GM12878 (cell line): Measurements from ENCODE around the gene ACTL8. TPM values are rescaled to one million over a fixed set of nuclear protein-coding genes. Genes with fewer than 3 reads are reported as not detected.

Experiments
- ATAC-seq: fragments of 200-7000 bp; cut with Tn5 transposase; 3 replicates; pipeline ENCODE4 v1.9.1; 2020; ENCODE audit warnings: mild to moderate bottlenecking, moderate library complexity
- BruUV-seq: library from RNA; stranded (reverse); fragments of 400-500 nt; replicated peaks from 2 replicates; lab custom pipeline; 2021; lab: Mats Ljungman, UMichigan
- CTCF ChIA-PET: fragments of 300-600 bp; sonication (Branson Sonifier 250); formaldehyde crosslinking; extraction: SDS; loops from one replicate; lab custom pipeline; 2021; ENCODE audit warnings: inconsistent platforms; lab: Yijun Ruan, JAX
- POLR2A ChIA-PET: fragments of 350-600 bp; formaldehyde crosslinking; extraction: SDS; loops from one replicate; lab custom pipeline; 2021; ENCODE audit warnings: inconsistent platforms; lab: Charles Lee
- RAD21 ChIA-PET: fragments of 300-600 bp; sonication (Branson Sonifier 250); formaldehyde crosslinking; loops from one replicate; lab custom pipeline; 2023; ENCODE audit warnings: antibody characterized with exemption; ENCODE audit not compliant: unreplicated experiment; lab: Charles Lee
- SMC1A ChIA-PET: fragments of 300-600 bp; sonication (Branson Sonifier 250); formaldehyde crosslinking; loops from one replicate; lab custom pipeline; 2023; ENCODE audit not compliant: unreplicated experiment, uncharacterized antibody; lab: Charles Lee
- DNase-seq: peaks from one replicate; pipeline ENCODE4 v3.0.0-alpha.2; 2011; ENCODE audit warnings: low read depth, low spot score
- FAIRE-seq: peaks from 3 replicates; lab custom pipeline; 2011; peaks lifted over from hg19 to GRCh38; lab: Jason Lieb, UNC
- H2AFZ ChIP-seq: 2 replicates; pipeline ENCODE4 v1.6.0; 2011; ENCODE audit warnings: low read depth, low read length, control low read depth; ENCODE audit not compliant: control insufficient read depth
- H3K27ac ChIP-seq: 2 replicates; pipeline ENCODE4 v1.5.1; 2011; ENCODE audit warnings: control low read depth; ENCODE audit not compliant: control insufficient read depth, insufficient read depth
- H3K27me3 ChIP-seq, 2 experiments: replicated peaks in 1 of 2; 2 replicates each; pipeline versions ENCODE4 v1.6.0 to v1.6.1; 2011; ENCODE audit warnings: low read length in 1 of 2; ENCODE audit not compliant: control insufficient read depth in 2 of 2, insufficient read depth in 2 of 2
- H3K36me3 ChIP-seq, 2 experiments: 2 replicates each; pipeline ENCODE4 v1.5.1; 2011; ENCODE audit warnings: low read length in 1 of 2; ENCODE audit not compliant: control insufficient read depth in 2 of 2, insufficient read depth in 2 of 2
- H3K4me1 ChIP-seq: 2 replicates; pipeline ENCODE4 v1.6.1; 2011; ENCODE audit warnings: mild to moderate bottlenecking, low read length, moderate library complexity, mixed read lengths; ENCODE audit not compliant: control insufficient read depth, insufficient read depth
- H3K4me2 ChIP-seq: 2 replicates; pipeline ENCODE4 v1.6.0; 2011; ENCODE audit warnings: control low read depth; ENCODE audit not compliant: control insufficient read depth, insufficient read depth
- H3K4me3 ChIP-seq: fragments of 200-600 bp; sonication (generic); 2 replicates; pipeline ENCODE4 v1.5.1; 2016
- H3K79me2 ChIP-seq: 2 replicates; pipeline ENCODE4 v1.6.0; 2011; ENCODE audit warnings: low read length; ENCODE audit not compliant: control insufficient read depth, insufficient read depth
- H3K9ac ChIP-seq: 2 replicates; pipeline ENCODE4 v1.8.0; 2011; ENCODE audit warnings: low read length, control low read depth, mixed read lengths; ENCODE audit not compliant: control insufficient read depth, insufficient read depth
- H3K9me3 ChIP-seq: replicated peaks from 3 replicates; pipeline ENCODE4 v1.5.1; 2011; ENCODE audit warnings: mild to moderate bottlenecking, low read length; ENCODE audit not compliant: control insufficient read depth, insufficient read depth
- H4K20me1 ChIP-seq: 2 replicates; pipeline ENCODE4 v1.6.0; 2011; ENCODE audit not compliant: control insufficient read depth, insufficient read depth
- CBX5 ChIP-seq: sonication (generic); IDR thresholded peaks from 2 replicates; pipeline ENCODE4 v1.6.1; 2016; ENCODE audit warnings: low read depth, moderate library complexity, mild to moderate bottlenecking, inconsistent platforms
- CEBPZ ChIP-seq: fragments of 150-350 bp; IDR thresholded peaks from 2 replicates; pipeline ENCODE4 v1.6.1; 2016; ENCODE audit warnings: low read depth, low read length
- EED ChIP-seq: sonication (generic); IDR thresholded peaks from 2 replicates; pipeline ENCODE4 v1.6.1; 2016; ENCODE audit warnings: antibody characterized with exemption, low read depth
- IKZF1 ChIP-seq: fragments of 450-650 bp; conservative IDR thresholded peaks from 2 replicates; pipeline ENCODE4 v1.6.1; 2017; ENCODE audit warnings: antibody characterized with exemption, mild to moderate bottlenecking
- MEF2B ChIP-seq: fragments of 450-650 bp; IDR thresholded peaks from 2 replicates; pipeline ENCODE4 v1.6.1; 2018; ENCODE audit warnings: mild to moderate bottlenecking, moderate library complexity; ENCODE audit not compliant: partially characterized antibody, poor library complexity, severe bottlenecking
- PAX5 ChIP-seq: IDR thresholded peaks from 2 replicates; pipeline ENCODE4 v1.6.1; 2011; ENCODE audit warnings: low read depth, low read length, borderline replicate concordance
- POLR2A ChIP-seq: IDR thresholded peaks from 2 replicates; pipeline ENCODE4 v1.6.1; 2011; ENCODE audit warnings: low read depth, mild to moderate bottlenecking, low read length
- POU2F2 ChIP-seq: IDR thresholded peaks from 3 replicates; pipeline ENCODE4 v1.6.1; 2011; ENCODE audit warnings: low read depth, mild to moderate bottlenecking, low read length, borderline replicate concordance
- RCOR1 ChIP-seq: conservative IDR thresholded peaks from 2 replicates; pipeline ENCODE4 v1.6.1; 2012; ENCODE audit warnings: low read depth, low read length, improper control_type of control experiment
- REST ChIP-seq: IDR thresholded peaks from 2 replicates; pipeline ENCODE4 v1.6.1; 2012; ENCODE audit warnings: mild to moderate bottlenecking, low read depth, low read length
- RFX5 ChIP-seq: IDR thresholded peaks from 2 replicates; pipeline ENCODE4 v1.6.1; 2011; ENCODE audit warnings: low read depth, low read length, improper control_type of control experiment
- SMC3 ChIP-seq: IDR thresholded peaks from 2 replicates; pipeline ENCODE4 v1.6.1; 2011; ENCODE audit warnings: low read length, improper control_type of control experiment, borderline replicate concordance
- SP1 ChIP-seq: IDR thresholded peaks from one replicate; pipeline ENCODE4 v1.6.1; 2011; ENCODE audit warnings: low read depth, low read length
- SPI1 ChIP-seq: IDR thresholded peaks from 2 replicates; pipeline ENCODE4 v1.6.1; 2011; ENCODE audit warnings: low read depth, mild to moderate bottlenecking, low read length, moderate library complexity, borderline replicate concordance; ENCODE audit not compliant: insufficient read depth
- SUPT20H ChIP-seq: IDR thresholded peaks from 2 replicates; pipeline ENCODE4 v1.6.1; 2011; ENCODE audit warnings: low read depth, mild to moderate bottlenecking, low read length, moderate library complexity, borderline replicate concordance; ENCODE audit not compliant: control insufficient read depth
- USF1 ChIP-seq: IDR thresholded peaks from 2 replicates; pipeline ENCODE4 v1.6.1; 2011; ENCODE audit warnings: borderline replicate concordance, low read depth, mild to moderate bottlenecking, moderate library complexity, mixed read lengths, low read length; ENCODE audit not compliant: insufficient read depth; ENCODE audit errors: extremely low read length
- YY1 ChIP-seq: IDR thresholded peaks from 2 replicates; pipeline ENCODE4 v1.6.1; 2011; ENCODE audit warnings: low read depth, mild to moderate bottlenecking, low read length
- WGBS: methylation state at CpG from one replicate; pipeline ENCODE4 v1.1.6; 2016; ENCODE audit warnings: low lambda C conversion rate; ENCODE audit not compliant: insufficient replicate concordance, insufficient coverage; ENCODE audit errors: missing lambda C conversion rate; 5-methylcytosine and 5-hydroxymethylcytosine counted together
- in situ Hi-C: fragments of 300-500 bp; cut with MboI; formaldehyde crosslinking; loops from 9 replicates; pipeline ENCODE4 v1.14.3; 2018; ENCODE audit warnings: mixed read lengths
- intact Hi-C: fragments of 100-400 bp; cut with micrococcal nuclease; formaldehyde crosslinking; loops from one replicate; pipeline ENCODE4 v1.14.2; 2022; ENCODE audit not compliant: unreplicated experiment
- polyA plus RNA-seq, 11 experiments: library from polyadenylated mRNA; depleted of rRNA in 4 of 11; unstranded in 6 of 11; stranded (reverse) in 5 of 11; fragments of >200 nt; fragmentation: Nextera tagmentation in 4 of 11; fragmentation: Illumina TruSeq in 1 of 11; extraction: Ambion mirVana in 4 of 11; extraction: Trizol in 1 of 11; gene quantifications; 1 replicate in 1 of 11; 2 replicates in 10 of 11; pipeline versions ENCODE4 v1.2.1 to v1.2.3, GENCODE V29; 2011 to 2016; ENCODE audit warnings: inconsistent platforms in 2 of 11, missing spikeins in 2 of 11, low read depth in 1 of 11
- total RNA-seq, 4 experiments: library from RNA; depleted of rRNA in 3 of 4; stranded (reverse); fragments of >200 nt in 3 of 4; fragmentation: Illumina TruSeq in 1 of 4; extraction: Trizol in 1 of 4; gene quantifications; 2 replicates each; pipeline versions ENCODE4 v1.2.1 to v1.2.3, GENCODE V29; 2013 to 2021

ACTL8 gene
- total and polyA plus RNA-seq, 10 of the 15 experiments (the other 5 are each of a cell fraction or from before 2014, with no cell fraction given): 0.05 to 0.27 TPM; not detected in 8

DNA sequence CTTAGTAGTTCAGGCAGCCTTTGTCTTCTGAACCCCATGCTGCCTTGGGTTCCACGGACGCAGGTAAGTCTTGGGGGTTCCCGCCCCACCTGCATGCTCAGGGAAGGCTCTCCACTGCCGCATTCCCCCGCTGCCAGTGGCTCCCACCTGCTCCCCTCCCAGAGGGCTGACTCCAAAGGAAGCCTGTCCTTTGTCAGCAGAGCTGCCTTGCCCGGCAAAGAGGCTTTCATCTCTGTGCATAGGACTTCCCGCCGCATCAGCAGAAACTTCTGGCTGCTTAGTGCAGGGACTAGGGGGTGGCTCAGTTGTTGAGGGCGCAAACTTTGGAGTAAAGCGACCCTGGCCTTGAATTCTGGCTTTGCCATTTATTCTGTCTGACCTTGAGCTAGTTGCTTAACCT is 25.2 kb upstream of the ACTL8 start:
- Histone ChIP-seq H3K27ac (no peak overlapping the region), H3K4me3 (no peak overlapping the region), H3K4me1 (no peaks in the 10 kb centered on the region), H3K27me3 (no peaks in the 10 kb centered on the region), H3K9ac (no peak overlapping the region), H4K20me1 (no peaks in the 10 kb centered on the region), H3K4me2 (no peak overlapping the region), H3K79me2 (no peaks in the 10 kb centered on the region), H3K36me3 (no peaks in the 10 kb centered on the region), H2AFZ (no peak overlapping the region), H3K9me3 (no peaks in the 10 kb centered on the region)
- RAD21 ChIA-PET: no interaction called here
- POLR2A ChIA-PET: no interaction called here
- FAIRE-seq (no peak), ATAC-seq (no peak), DNase-seq (no peak)
- CTCF ChIA-PET: no interaction called here
- SMC1A ChIA-PET: no interaction called here
- 43% methylated on average over 10 of the region's 10 CpGs for WGBS
- intact Hi-C loops: no loop called here
- in situ Hi-C loops: no loop called here
- BruUV-seq: no TSS peak
- TF ChIP-seq MEF2B (no peak), USF1 (no peak), SMC3 (no peak), EED (no peak), RFX5 (no peak), POU2F2 (no peak), IKZF1 (no peak), YY1 (no peak), CBX5 (no peak), SPI1 (no peak), REST (no peak), POLR2A (no peak), CEBPZ (no peak), SP1 (no peak), SUPT20H (no peak), PAX5 (no peak), RCOR1 (no peak)
